ENCODE results near the gene MYO15B. TPM values are rescaled to one million over a fixed set of nuclear protein-coding genes. Genes with fewer than 3 reads are reported as not detected.
A peak's percentile ranks its signal among the peaks of the same experiment; 100 is the strongest.

Gene MYO15B
- total and polyA plus RNA-seq, 8 donors, result 67.7 to 515 (median 150) TPM

GRCh38 chr17:75542229-75542628, 45.4 kb upstream of the MYO15B start:
- DNase-seq, result peak in 1 of 2 donors; percentile 49
- Histone ChIP-seq H3K27ac (peak overlapping the region in 4 of 5 donors; percentile 37 to 69 (median 56)), H3K4me1 (peaks cover 21 to 83% (median 56%) of the 10 kb centered on the region in 4 donors), H3K36me3 (peaks cover 0 to 20% (median 3%) of the 10 kb centered on the region in 4 donors), H3K4me3 (no peak overlapping the region), H3K27me3 (no peaks in the 10 kb centered on the region), H3K9me3 (no peaks in the 10 kb centered on the region)
- intact Hi-C loops (cut with DNase I; ENCODE audit: low total_unique reads), result no loop called here
- TF ChIP-seq POLR2AphosphoS5 (IDR thresholded peaks at IDR 0.05), result no peak
- no peak for TF ChIP-seq EP300 (IDR thresholded peaks at IDR 0.05)
- no peak for TF ChIP-seq POLR2A (IDR thresholded peaks at IDR 0.05)
- TF ChIP-seq CTCF (IDR thresholded peaks at IDR 0.05), result no peak
- WGBS, 5 donors, result 44 to 86% (median 56%) methylated on average over 4 to 8 of the region's 8 CpGs

- intact Hi-C loops (cut with DNase I; ENCODE audit: low total_unique reads), result no loop called here
- peaks cover 0 to 20% (median 3%) of the 10 kb centered on the region in 4 donors for H3K36me3 ChIP-seq
- DNase-seq, result no peak
- no peaks in the 10 kb centered on the region for H3K9me3 ChIP-seq
- H3K4me3 ChIP-seq, result no peak overlapping the region
- H3K4me1 ChIP-seq, result peaks cover 26 to 86% (median 60%) of the 10 kb centered on the region in 4 donors
- WGBS, 5 donors, result 45 to 76% (median 52%) methylated on average over 14 to 15 of the region's 15 CpGs
- no peak for TF ChIP-seq CTCF (IDR thresholded peaks at IDR 0.05)
- no peaks in the 10 kb centered on the region for H3K27me3 ChIP-seq
- H3K27ac ChIP-seq, result peak overlapping the region; percentile 26 to 69 (median 55)
Observed at GRCh38 chr17:75542728-75543336, 44.8 kb upstream of the MYO15B start.

- Histone ChIP-seq H3K9me3 (no peaks in the 10 kb centered on the region), H3K36me3 (peaks cover 0 to 20% (median 3%) of the 10 kb centered on the region in 4 donors), H3K27me3 (no peaks in the 10 kb centered on the region), H3K27ac (peak overlapping the region in 4 of 5 donors; percentile 4 to 69 (median 53)), H3K4me1 (peaks cover 34 to 88% (median 69%) of the 10 kb centered on the region in 4 donors), H3K4me3 (no peak overlapping the region)
- no peak for DNase-seq
- TF ChIP-seq CTCF (IDR thresholded peaks at IDR 0.05), result no peak
- no peak for TF ChIP-seq POLR2AphosphoS5 (IDR thresholded peaks at IDR 0.05)
- no peak for TF ChIP-seq POLR2A (IDR thresholded peaks at IDR 0.05)
- TF ChIP-seq EP300 (IDR thresholded peaks at IDR 0.05), result no peak
- intact Hi-C loops (cut with DNase I; ENCODE audit: low total_unique reads), result no loop called here
- WGBS, 5 donors, result 73 to 84% (median 81%) methylated on average over 7 to 8 of the region's 8 CpGs
Observed at GRCh38 chr17:75544250-75544649, 43.4 kb upstream of the MYO15B start.

GRCh38 chr17:75546181-75546580, 41.4 kb upstream of the MYO15B start:
- Histone ChIP-seq H3K4me3 (no peak overlapping the region), H3K27me3 (no peaks in the 10 kb centered on the region), H3K36me3 (peaks cover 0 to 11% (median 3%) of the 10 kb centered on the region in 4 donors), H3K9me3 (no peaks in the 10 kb centered on the region), H3K27ac (peak overlapping the region in 2 of 5 donors; percentile 50 to 53), H3K4me1 (peaks cover 35 to 75% (median 57%) of the 10 kb centered on the region in 4 donors)
- WGBS, 5 donors, result 55 to 82% (median 59%) methylated on average over 10 to 13 of the region's 13 CpGs
- TF ChIP-seq POLR2AphosphoS5 (IDR thresholded peaks at IDR 0.05) (no peak), EP300 (IDR thresholded peaks at IDR 0.05) (no peak), POLR2A (IDR thresholded peaks at IDR 0.05) (no peak), CTCF (IDR thresholded peaks at IDR 0.05) (no peak)
- no peak for DNase-seq
- intact Hi-C loops (cut with DNase I; ENCODE audit: low total_unique reads), result no loop called here

Measured in stomach (tissue), 9 donors.